HK-2 (cell line): ENCODE data around the gene KRTAP10-6.
"Not testable (repeated sequence)": the region's sequence is repeated elsewhere in the genome, so short reads cannot be mapped to it uniquely, and the experiment has no call there.

ENCODE experiments used
- DNase-seq: peaks from one replicate; pipeline ENCODE4 v3.0.0-alpha.2; 2018; ENCODE audit not compliant: unreplicated experiment

The KRTAP10-6 gene

GRCh38 chr21:44617071-44617501 is 24.8 kb upstream of the KRTAP10-6 start:
- DNase-seq = no peak

GRCh38 chr21:44616591-44616926 is 24.3 kb upstream of the KRTAP10-6 start:
- DNase-seq = no peak

GRCh38 chr21:44615911-44616590 is 23.7 kb upstream of the KRTAP10-6 start:
- DNase-seq = no peak

GRCh38 chr21:44615466-44615865 is 23.2 kb upstream of the KRTAP10-6 start:
- no peak for DNase-seq

- no peak for DNase-seq
Observed at GRCh38 chr21:44614961-44615391, 22.7 kb upstream of the KRTAP10-6 start.

- no peak for DNase-seq
Observed at GRCh38 chr21:44614161-44614631, 21.9 kb upstream of the KRTAP10-6 start.

- DNase-seq = no peak
Observed at GRCh38 chr21:44613386-44614155, 21.3 kb upstream of the KRTAP10-6 start.

GRCh38 chr21:44612669-44613229 is 20.4 kb upstream of the KRTAP10-6 start:
- DNase-seq = no peak

- no peak for DNase-seq
Observed at GRCh38 chr21:44612029-44612486, 19.8 kb upstream of the KRTAP10-6 start, which contains the start of gene KRTAP10-8. KRTAP10-8 (plus strand) TSS chr21:44612079; CDS start chr21:44612101, 22 bp downstream.

- no peak for DNase-seq
Observed at GRCh38 chr21:44611551-44611950, 19.2 kb upstream of the KRTAP10-6 start.

GRCh38 chr21:44610157-44610843 is 18.0 kb upstream of the KRTAP10-6 start:
- DNase-seq = not testable (repeated sequence)

- DNase-seq = no peak
Observed at GRCh38 chr21:44609193-44609592, 16.9 kb upstream of the KRTAP10-6 start.

GRCh38 chr21:44606495-44606894 is 14.2 kb upstream of the KRTAP10-6 start:
- DNase-seq = no peak

GRCh38 chr21:44603911-44604310 is 11.6 kb upstream of the KRTAP10-6 start:
- DNase-seq = no peak

- no peak for DNase-seq
Observed at GRCh38 chr21:44603109-44603875, 11.0 kb upstream of the KRTAP10-6 start.

GRCh38 chr21:44602463-44602850 is 10.2 kb upstream of the KRTAP10-6 start:
- no peak for DNase-seq

GRCh38 chr21:44601596-44602462 is 9.5 kb upstream of the KRTAP10-6 start:
- no peak for DNase-seq

GRCh38 chr21:44601091-44601490 is 8.8 kb upstream of the KRTAP10-6 start:
- DNase-seq = not testable (repeated sequence)

- not testable (repeated sequence) for DNase-seq
Observed at GRCh38 chr21:44600118-44600978, 8.0 kb upstream of the KRTAP10-6 start, which contains the start of gene KRTAP10-7. KRTAP10-7 (plus strand) TSS chr21:44600597; CDS start chr21:44600622, 25 bp downstream.
